K562 (cell line): ENCODE data around the gene NBEA. TPM values are rescaled to one million over a fixed set of nuclear protein-coding genes. Genes with fewer than 3 reads are reported as not detected.

Experiments
- ATAC-seq: fragments of 200-7000 bp; cut with Tn5 transposase; 3 replicates; pipeline ENCODE4 v1.9.1; 2020; ENCODE audit warnings: moderate library complexity
- BruUV-seq: library from RNA; stranded (reverse); fragments of 400-500 nt; replicated peaks from 2 replicates; lab custom pipeline; 2021; lab: Mats Ljungman, UMichigan
- CTCF ChIA-PET: fragments of 300-600 bp; formaldehyde crosslinking; extraction: SDS; loops from one replicate; lab custom pipeline; 2021; ENCODE audit warnings: low intra/inter-chr PET ratio; lab: Yijun Ruan, JAX
- POLR2A ChIA-PET: fragments of 300-600, 350-650 bp; sonication (Branson Sonifier 250); formaldehyde crosslinking; extraction: SDS; loops from one replicate; lab custom pipeline; 2021; ENCODE audit warnings: antibody characterized with exemption, inconsistent platforms; lab: Yijun Ruan, JAX
- DNase-seq, 4 experiments: peaks; one replicate each; pipeline versions ENCODE4 v3.0.0 to v3.0.0-alpha.2; 2011 to 2018; ENCODE audit warnings: low spot score in 3 of 4, mixed read lengths in 3 of 4; ENCODE audit errors: extremely low read depth in 1 of 4
- FAIRE-seq: peaks from 2 replicates; lab custom pipeline; 2011; peaks lifted over from hg19 to GRCh38; lab: Jason Lieb, UNC
- H2AFZ ChIP-seq: 2 replicates; pipeline ENCODE4 v1.6.0; 2011; ENCODE audit warnings: low read depth, low read length, control low read depth, inconsistent platforms
- H3K27ac ChIP-seq: fragments of 200-600 bp; 3 replicates; pipeline ENCODE4 v1.8.0; 2011; ENCODE audit warnings: low read depth, mild to moderate bottlenecking, control low read depth, inconsistent platforms, low read length, moderate library complexity, mixed read lengths; ENCODE audit errors: extremely low read depth
- H3K27me3 ChIP-seq, 2 experiments: fragments of 300-600 bp in 1 of 2; 2 replicates in 1 of 2; 3 replicates in 1 of 2; pipeline versions ENCODE4 v1.6.0 to v1.8.0; 2011; ENCODE audit warnings: inconsistent platforms in 2 of 2, low read length in 2 of 2, mild to moderate bottlenecking in 1 of 2, mixed read lengths in 1 of 2, moderate library complexity in 1 of 2; ENCODE audit not compliant: control insufficient read depth in 2 of 2, insufficient read depth in 2 of 2
- H3K36me3 ChIP-seq: fragments of 300-600 bp; 3 replicates; pipeline ENCODE4 v1.8.0; 2011; ENCODE audit warnings: mild to moderate bottlenecking, low read length, inconsistent platforms; ENCODE audit not compliant: control insufficient read depth, insufficient read depth
- H3K4me1 ChIP-seq, 2 experiments: fragments of 200-600 bp in 1 of 2; replicated peaks in 1 of 2; 2 replicates in 1 of 2; 3 replicates in 1 of 2; pipeline versions ENCODE4 v1.5.1 to v1.8.0; 2011; ENCODE audit warnings: inconsistent platforms in 2 of 2, low read length in 2 of 2, mild to moderate bottlenecking in 1 of 2, mixed read lengths in 1 of 2, moderate library complexity in 1 of 2; ENCODE audit not compliant: control insufficient read depth in 2 of 2, insufficient read depth in 2 of 2
- H3K4me2 ChIP-seq: 2 replicates; pipeline ENCODE4 v1.6.1; 2011; ENCODE audit warnings: low read length, control low read depth, inconsistent platforms, mixed read lengths; ENCODE audit not compliant: insufficient read depth
- H3K4me3 ChIP-seq: fragments of 200-600 bp; sonication (generic), shearing (Covaris generic); 2 replicates; pipeline ENCODE4 v1.5.1; 2016; ENCODE audit warnings: control low read depth, inconsistent platforms
- H3K79me2 ChIP-seq: fragments of 200-600 bp; 3 replicates; pipeline ENCODE4 v1.8.0; 2011; ENCODE audit warnings: low read length, inconsistent platforms; ENCODE audit not compliant: control insufficient read depth, insufficient read depth
- H3K9ac ChIP-seq, 2 experiments: 2 replicates each; pipeline versions ENCODE4 v1.6.0 to v1.6.1; 2011; ENCODE audit warnings: low read depth in 2 of 2, low read length in 2 of 2, control low read depth in 1 of 2, inconsistent platforms in 1 of 2, mild to moderate bottlenecking in 1 of 2, mixed read lengths in 1 of 2; ENCODE audit not compliant: insufficient read depth in 1 of 2
- H3K9me1 ChIP-seq: one replicate; pipeline ENCODE4 v1.6.0; 2011; ENCODE audit warnings: inconsistent platforms, mild to moderate bottlenecking, low read length, moderate library complexity; ENCODE audit not compliant: control insufficient read depth, insufficient read depth
- H3K9me3 ChIP-seq: replicated peaks from 2 replicates; pipeline ENCODE4 v1.5.1; 2011; ENCODE audit warnings: low read depth, low read length, inconsistent platforms; ENCODE audit not compliant: control insufficient read depth, insufficient read depth
- H4K20me1 ChIP-seq: replicated peaks from 2 replicates; pipeline ENCODE4 v1.6.1; 2011; ENCODE audit warnings: low read length, inconsistent platforms, mixed read lengths; ENCODE audit not compliant: control insufficient read depth, insufficient read depth
- ELK1 ChIP-seq: sonication (generic); formaldehyde crosslinking; IDR thresholded peaks from 2 replicates; pipeline ENCODE4 v1.8.1; 2022; ENCODE audit warnings: missing genetic modification reagents
- FOXJ2 ChIP-seq: fragments of 200-800 bp; sonication (Bioruptor generic); IDR thresholded peaks from 2 replicates; pipeline ENCODE4 v1.6.1; 2016; ENCODE audit warnings: missing genetic modification characterization, missing compliant biosample characterization
- MAFF ChIP-seq: IDR thresholded peaks from 2 replicates; pipeline ENCODE4 v1.6.1; 2012; ENCODE audit warnings: low read length, improper control_type of control experiment
- NFYB ChIP-seq: IDR thresholded peaks from 2 replicates; pipeline ENCODE4 v1.6.1; 2011; ENCODE audit warnings: mild to moderate bottlenecking, moderate library complexity; ENCODE audit not compliant: insufficient read length; ENCODE audit errors: extremely low read depth
- ZC3H11A ChIP-seq: IDR thresholded peaks from 2 replicates; pipeline ENCODE4 v1.6.1; 2012; ENCODE audit warnings: low read depth, low read length, improper control_type of control experiment
- ZNF551 ChIP-seq: fragments of 250-450 bp; sonication (Bioruptor Pico); IDR thresholded peaks from 2 replicates; pipeline ENCODE4 v1.5.0; 2021; ENCODE audit warnings: mild to moderate bottlenecking, moderate library complexity
- WGBS: fragments of 100-300 bp; shearing (Covaris generic); methylation state at CpG from one replicate; pipeline ENCODE4 v1.1.6; 2016; ENCODE audit warnings: low coverage, mixed read lengths; ENCODE audit not compliant: insufficient coverage; ENCODE audit errors: missing lambda C conversion rate; 5-methylcytosine and 5-hydroxymethylcytosine counted together
- in situ Hi-C: fragments of 300-500 bp; cut with MboI; formaldehyde crosslinking; loops from 4 replicates; pipeline ENCODE4 v1.15.0; 2018; ENCODE audit warnings: inconsistent platforms, mixed read lengths
- intact Hi-C: fragments of 100-400 bp; cut with micrococcal nuclease; formaldehyde crosslinking; loops from 2 replicates; pipeline ENCODE4 v1.14.2; 2022
- polyA plus RNA-seq, 8 experiments: library from polyadenylated mRNA; depleted of rRNA in 4 of 8; stranded (reverse) in 5 of 8; unstranded in 3 of 8; fragments of >200 nt; fragmentation: Nextera tagmentation in 2 of 8; fragmentation: Illumina TruSeq in 1 of 8; extraction: Ambion mirVana in 2 of 8; extraction: Trizol in 1 of 8; gene quantifications; 2 replicates each; pipeline versions ENCODE4 v1.2.1 to v1.2.3, GENCODE V29; 2011 to 2014; ENCODE audit warnings: inconsistent platforms in 1 of 8, missing spikeins in 1 of 8
- total RNA-seq, 7 experiments: library from RNA; depleted of rRNA in 6 of 7; stranded (reverse); fragments of >200 nt in 6 of 7; fragmentation: Illumina TruSeq in 2 of 7; extraction: Trizol in 2 of 7; gene quantifications; 2 replicates each; pipeline versions ENCODE4 v1.2.1 to v1.2.3, GENCODE V29; 2011 to 2021; ENCODE audit warnings: low replicate concordance in 1 of 7
- TF ChIP-seq, protein P1 (sequence below): IDR thresholded peaks from 2 replicates; pipeline ENCODE4 v1.6.1; 2016; ENCODE audit warnings: missing genetic modification characterization, missing compliant biosample characterization
- TF ChIP-seq, protein P2 (sequence below): fragments of 200-600 bp; sonication (generic); IDR thresholded peaks from one replicate; pipeline ENCODE4 v1.6.1; 2012; ENCODE audit warnings: mild to moderate bottlenecking, low read depth, low read length, inconsistent platforms

The NBEA gene
- total and polyA plus RNA-seq, 9 of the 15 experiments (the other 6 are each of a cell fraction or from before 2014, with no cell fraction given) = 0.03 to 0.94 (median 0.05) TPM; not detected in 2

DNA sequence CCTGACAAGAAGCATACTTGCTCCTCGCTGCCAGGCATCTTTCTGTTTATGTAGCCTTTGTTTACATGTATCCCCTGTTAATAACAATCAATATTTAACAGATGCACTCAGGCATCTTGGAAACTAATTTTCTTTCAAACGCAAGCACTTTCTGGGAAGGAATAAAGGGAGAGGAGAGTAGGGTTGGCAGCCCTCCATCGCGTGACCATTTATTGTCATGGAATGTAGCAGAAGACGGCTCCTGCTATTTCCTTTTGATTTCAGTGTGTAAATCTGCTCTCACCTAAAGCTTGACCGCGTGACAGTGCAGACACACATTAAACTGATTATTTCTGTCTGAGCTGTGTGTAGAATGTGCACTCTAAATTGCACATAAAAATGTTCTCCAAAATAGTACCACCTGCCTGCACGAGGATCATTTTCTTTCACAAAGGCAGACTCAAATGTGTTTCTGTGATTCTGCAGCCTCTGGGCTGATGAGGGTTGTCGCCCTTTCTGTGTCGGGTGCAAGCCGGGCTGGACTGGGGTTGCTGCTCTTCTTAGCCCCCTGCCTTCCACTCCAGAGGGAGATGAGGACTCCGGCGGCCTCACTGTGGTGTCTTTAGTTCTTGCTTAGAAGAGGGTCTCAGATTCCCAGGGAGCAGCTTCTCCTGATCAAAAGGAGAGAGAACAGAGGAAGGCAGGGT is 757.9 kb downstream of the NBEA start:
- 0% methylated on average over 12 of the region's 13 CpGs for WGBS
- no peaks in the 10 kb centered on the region for H3K79me2 ChIP-seq
- POLR2A ChIA-PET = no interaction called here
- H4K20me1 ChIP-seq = no peaks in the 10 kb centered on the region; the same call in 1 of the 2 replicates
- no peak overlapping the region for H3K4me2 ChIP-seq
- H3K36me3 ChIP-seq = no peaks in the 10 kb centered on the region
- H2AFZ ChIP-seq = no peak overlapping the region
- H3K9me3 ChIP-seq = no peaks in the 10 kb centered on the region
- intact Hi-C loops (no loop called here), in situ Hi-C loops (no loop called here)
- H3K9me1 ChIP-seq = no peaks in the 10 kb centered on the region
- no peak overlapping the region for H3K4me3 ChIP-seq
- FAIRE-seq = no peak
- CTCF ChIA-PET = no interaction called here
- no peak overlapping the region for H3K9ac ChIP-seq
- no peak overlapping the region for H3K27ac ChIP-seq
- no peaks in the 10 kb centered on the region for H3K27me3 ChIP-seq
- no peaks in the 10 kb centered on the region for H3K4me1 ChIP-seq
- no peak for ATAC-seq
- BruUV-seq = no TSS peak
- no peak for DNase-seq
- TF ChIP-seq NFYB = no peak
- TF ChIP-seq, protein P1, sequence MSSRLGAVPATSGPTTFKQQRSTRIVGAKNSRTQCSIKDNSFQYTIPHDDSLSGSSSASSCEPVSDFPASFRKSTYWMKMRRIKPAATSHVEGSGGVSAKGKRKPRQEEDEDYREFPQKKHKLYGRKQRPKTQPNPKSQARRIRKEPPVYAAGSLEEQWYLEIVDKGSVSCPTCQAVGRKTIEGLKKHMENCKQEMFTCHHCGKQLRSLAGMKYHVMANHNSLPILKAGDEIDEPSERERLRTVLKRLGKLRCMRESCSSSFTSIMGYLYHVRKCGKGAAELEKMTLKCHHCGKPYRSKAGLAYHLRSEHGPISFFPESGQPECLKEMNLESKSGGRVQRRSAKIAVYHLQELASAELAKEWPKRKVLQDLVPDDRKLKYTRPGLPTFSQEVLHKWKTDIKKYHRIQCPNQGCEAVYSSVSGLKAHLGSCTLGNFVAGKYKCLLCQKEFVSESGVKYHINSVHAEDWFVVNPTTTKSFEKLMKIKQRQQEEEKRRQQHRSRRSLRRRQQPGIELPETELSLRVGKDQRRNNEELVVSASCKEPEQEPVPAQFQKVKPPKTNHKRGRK (tag) = no peak
- TF ChIP-seq ELK1 (CRISPR knock-in tag) = no peak
- TF ChIP-seq FOXJ2 = no peak
- no peak for TF ChIP-seq MAFF
- TF ChIP-seq ZC3H11A = no peak
- TF ChIP-seq, protein P2, sequence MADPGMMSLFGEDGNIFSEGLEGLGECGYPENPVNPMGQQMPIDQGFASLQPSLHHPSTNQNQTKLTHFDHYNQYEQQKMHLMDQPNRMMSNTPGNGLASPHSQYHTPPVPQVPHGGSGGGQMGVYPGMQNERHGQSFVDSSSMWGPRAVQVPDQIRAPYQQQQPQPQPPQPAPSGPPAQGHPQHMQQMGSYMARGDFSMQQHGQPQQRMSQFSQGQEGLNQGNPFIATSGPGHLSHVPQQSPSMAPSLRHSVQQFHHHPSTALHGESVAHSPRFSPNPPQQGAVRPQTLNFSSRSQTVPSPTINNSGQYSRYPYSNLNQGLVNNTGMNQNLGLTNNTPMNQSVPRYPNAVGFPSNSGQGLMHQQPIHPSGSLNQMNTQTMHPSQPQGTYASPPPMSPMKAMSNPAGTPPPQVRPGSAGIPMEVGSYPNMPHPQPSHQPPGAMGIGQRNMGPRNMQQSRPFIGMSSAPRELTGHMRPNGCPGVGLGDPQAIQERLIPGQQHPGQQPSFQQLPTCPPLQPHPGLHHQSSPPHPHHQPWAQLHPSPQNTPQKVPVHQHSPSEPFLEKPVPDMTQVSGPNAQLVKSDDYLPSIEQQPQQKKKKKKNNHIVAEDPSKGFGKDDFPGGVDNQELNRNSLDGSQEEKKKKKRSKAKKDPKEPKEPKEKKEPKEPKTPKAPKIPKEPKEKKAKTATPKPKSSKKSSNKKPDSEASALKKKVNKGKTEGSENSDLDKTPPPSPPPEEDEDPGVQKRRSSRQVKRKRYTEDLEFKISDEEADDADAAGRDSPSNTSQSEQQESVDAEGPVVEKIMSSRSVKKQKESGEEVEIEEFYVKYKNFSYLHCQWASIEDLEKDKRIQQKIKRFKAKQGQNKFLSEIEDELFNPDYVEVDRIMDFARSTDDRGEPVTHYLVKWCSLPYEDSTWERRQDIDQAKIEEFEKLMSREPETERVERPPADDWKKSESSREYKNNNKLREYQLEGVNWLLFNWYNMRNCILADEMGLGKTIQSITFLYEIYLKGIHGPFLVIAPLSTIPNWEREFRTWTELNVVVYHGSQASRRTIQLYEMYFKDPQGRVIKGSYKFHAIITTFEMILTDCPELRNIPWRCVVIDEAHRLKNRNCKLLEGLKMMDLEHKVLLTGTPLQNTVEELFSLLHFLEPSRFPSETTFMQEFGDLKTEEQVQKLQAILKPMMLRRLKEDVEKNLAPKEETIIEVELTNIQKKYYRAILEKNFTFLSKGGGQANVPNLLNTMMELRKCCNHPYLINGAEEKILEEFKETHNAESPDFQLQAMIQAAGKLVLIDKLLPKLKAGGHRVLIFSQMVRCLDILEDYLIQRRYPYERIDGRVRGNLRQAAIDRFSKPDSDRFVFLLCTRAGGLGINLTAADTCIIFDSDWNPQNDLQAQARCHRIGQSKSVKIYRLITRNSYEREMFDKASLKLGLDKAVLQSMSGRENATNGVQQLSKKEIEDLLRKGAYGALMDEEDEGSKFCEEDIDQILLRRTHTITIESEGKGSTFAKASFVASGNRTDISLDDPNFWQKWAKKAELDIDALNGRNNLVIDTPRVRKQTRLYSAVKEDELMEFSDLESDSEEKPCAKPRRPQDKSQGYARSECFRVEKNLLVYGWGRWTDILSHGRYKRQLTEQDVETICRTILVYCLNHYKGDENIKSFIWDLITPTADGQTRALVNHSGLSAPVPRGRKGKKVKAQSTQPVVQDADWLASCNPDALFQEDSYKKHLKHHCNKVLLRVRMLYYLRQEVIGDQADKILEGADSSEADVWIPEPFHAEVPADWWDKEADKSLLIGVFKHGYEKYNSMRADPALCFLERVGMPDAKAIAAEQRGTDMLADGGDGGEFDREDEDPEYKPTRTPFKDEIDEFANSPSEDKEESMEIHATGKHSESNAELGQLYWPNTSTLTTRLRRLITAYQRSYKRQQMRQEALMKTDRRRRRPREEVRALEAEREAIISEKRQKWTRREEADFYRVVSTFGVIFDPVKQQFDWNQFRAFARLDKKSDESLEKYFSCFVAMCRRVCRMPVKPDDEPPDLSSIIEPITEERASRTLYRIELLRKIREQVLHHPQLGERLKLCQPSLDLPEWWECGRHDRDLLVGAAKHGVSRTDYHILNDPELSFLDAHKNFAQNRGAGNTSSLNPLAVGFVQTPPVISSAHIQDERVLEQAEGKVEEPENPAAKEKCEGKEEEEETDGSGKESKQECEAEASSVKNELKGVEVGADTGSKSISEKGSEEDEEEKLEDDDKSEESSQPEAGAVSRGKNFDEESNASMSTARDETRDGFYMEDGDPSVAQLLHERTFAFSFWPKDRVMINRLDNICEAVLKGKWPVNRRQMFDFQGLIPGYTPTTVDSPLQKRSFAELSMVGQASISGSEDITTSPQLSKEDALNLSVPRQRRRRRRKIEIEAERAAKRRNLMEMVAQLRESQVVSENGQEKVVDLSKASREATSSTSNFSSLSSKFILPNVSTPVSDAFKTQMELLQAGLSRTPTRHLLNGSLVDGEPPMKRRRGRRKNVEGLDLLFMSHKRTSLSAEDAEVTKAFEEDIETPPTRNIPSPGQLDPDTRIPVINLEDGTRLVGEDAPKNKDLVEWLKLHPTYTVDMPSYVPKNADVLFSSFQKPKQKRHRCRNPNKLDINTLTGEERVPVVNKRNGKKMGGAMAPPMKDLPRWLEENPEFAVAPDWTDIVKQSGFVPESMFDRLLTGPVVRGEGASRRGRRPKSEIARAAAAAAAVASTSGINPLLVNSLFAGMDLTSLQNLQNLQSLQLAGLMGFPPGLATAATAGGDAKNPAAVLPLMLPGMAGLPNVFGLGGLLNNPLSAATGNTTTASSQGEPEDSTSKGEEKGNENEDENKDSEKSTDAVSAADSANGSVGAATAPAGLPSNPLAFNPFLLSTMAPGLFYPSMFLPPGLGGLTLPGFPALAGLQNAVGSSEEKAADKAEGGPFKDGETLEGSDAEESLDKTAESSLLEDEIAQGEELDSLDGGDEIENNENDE = no peak
- TF ChIP-seq ZNF551 (CRISPR knock-in tag) = no peak
